ENCODE data around the gene SART1.
A peak's percentile ranks its signal among the peaks of the same experiment; 100 is the strongest.
"Not testable (repeated sequence)": the region's sequence is repeated elsewhere in the genome, so short reads cannot be mapped to it uniquely, and the experiment has no call there.

The SART1 gene

DNA sequence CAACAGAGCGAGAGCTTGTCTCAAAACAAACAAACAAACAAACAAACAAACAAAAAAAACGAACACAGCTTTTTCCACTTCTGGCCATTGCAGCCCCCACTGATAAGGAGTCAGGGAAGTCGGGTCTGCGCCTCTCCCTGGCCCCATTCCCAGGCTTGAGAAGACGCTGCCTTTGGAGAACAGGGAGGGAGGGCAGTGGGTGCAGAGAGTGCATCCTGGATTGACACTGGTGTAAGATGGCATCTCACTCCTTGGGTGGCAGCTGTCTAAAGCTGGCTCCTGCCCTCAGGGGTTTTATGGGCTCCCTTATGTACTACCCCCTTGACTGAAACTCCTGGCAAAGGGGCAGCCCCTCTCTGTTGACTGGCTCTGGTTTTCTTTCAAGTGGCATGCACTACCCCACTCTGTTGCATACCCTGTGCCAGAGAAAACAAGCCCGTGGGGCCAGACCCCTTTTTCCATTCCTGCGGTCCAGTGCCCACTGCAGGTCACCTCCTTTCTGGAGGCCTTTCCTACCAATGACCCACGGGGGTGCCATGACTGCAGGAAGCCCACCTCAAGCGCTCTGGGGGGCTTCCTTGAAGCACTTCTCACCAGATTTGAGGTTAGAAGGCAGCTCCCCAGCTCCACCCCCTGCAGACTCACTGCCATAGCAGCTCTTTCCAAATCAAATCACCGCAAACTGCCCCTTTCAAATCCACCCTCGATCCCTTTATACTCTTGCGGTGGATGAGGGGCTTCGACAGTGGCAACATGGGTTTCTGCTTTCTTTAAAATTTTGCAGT lies 29.6 kb upstream of the SART1 start:
- H3K4me3 ChIP-seq (ENCODE audit: low read depth, low read length) = no peak overlapping the region

DNA sequence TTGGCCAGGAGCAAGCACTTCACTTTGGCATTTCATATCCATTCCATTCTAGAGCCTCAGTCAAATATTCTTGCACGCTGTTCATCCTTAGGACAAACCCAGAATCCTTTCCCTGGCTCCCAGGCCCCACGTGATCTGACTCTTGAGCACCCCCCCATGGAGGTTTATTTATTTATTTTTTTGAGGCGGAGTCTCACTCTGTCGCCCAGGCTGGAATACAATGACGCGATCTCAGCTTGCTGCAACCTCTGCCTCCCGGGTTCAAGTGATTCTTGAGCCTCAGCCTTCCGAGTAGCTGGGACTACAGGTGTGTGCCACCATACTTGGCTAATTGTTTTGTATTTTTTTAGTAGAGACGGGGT lies 29.0 kb upstream of the SART1 start:
- no peak overlapping the region for H3K4me3 ChIP-seq (ENCODE audit: low read depth, low read length)

DNA sequence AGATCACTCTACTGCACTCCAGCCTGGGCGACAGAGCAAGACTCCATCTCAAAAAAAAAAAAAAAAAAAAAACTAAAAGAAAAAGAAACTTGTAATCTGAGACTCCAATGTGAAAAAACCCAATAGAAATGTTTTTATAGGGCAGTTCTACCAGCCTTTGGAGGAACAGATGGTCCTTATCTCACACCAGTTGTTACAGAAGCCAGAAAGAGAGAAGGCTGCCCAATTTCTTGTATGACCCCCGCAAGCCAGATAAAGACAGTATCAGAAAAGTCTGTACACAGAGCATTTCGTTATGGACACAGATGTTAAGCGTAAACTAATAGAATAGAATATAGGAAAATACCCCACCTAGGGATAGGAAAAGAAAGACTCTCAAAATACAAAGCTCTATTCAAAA lies 27.5 kb upstream of the SART1 start:
- H3K4me3 ChIP-seq (ENCODE audit: low read depth, low read length) = no peak overlapping the region

DNA sequence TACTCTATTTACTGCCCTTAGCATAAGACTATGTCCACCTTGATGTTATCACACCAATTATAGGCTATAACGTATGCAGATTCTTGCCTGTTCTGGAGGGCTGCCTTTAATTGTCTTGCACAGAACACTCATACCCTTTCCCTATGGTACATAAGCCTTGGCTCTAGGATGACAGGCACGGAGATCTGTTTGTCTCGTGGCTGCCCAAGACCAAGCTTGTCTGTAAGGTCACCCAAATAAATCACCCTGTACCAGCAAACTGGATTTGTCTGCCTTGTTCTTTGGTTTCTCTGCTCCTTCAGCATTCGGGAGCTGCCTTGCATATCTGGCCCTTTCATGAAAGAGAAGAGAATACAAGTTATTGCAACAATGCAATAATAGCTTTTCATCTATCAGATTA lies 23.8 kb upstream of the SART1 start:
- no peak overlapping the region for H3K4me3 ChIP-seq (ENCODE audit: low read depth, low read length)

DNA sequence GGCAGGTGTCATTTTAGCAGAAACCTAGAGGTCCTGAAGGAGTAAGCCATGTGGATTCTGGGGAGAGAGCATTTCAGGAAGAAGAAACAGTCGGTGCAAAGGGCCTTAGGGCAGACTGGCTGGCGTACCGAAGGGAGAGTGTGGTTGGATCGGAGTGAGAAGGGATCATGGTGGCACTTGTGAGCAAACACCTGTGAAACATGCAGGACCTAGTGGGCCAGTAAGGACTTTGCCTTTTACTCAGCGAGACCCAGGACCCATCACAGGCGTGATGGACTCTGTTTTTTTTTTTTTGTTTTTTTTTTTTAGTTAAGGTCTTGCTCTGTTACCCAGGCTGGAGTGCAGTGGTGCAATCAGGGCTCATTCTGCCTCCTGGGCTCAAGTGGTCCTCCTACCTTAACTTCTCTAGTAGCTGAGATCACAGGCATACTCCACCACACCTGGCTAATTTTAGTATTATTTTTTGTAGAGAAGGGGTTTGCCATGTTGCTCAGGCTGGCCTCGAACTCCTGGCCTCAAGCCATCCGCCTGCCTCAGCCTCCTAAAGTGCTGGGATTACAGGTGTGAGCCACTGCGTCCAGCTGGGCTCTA lies 19.7 kb upstream of the SART1 start:
- H3K4me3 ChIP-seq (ENCODE audit: low read depth, low read length) = no peak overlapping the region

DNA sequence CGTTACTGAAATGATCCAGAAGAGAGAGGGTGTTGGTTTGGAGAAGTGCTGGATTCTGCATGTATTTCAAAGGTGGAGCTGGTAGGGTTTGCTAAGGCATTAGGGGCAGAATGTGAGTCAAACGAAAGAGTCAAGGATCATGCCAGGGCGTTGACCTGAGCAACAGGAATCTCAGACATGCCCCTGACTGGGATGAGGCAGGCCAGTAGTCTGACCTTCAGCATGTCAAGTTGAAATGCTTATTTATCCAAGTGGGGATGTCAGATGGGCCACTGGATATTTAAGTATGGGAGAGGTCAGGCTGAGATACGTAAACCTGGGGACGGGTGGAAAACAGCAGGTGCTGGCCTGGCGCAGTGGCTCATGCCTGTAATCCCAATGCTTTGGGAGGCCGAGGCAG lies 19.0 kb upstream of the SART1 start:
- H3K4me3 ChIP-seq (ENCODE audit: low read depth, low read length) = no peak overlapping the region

DNA sequence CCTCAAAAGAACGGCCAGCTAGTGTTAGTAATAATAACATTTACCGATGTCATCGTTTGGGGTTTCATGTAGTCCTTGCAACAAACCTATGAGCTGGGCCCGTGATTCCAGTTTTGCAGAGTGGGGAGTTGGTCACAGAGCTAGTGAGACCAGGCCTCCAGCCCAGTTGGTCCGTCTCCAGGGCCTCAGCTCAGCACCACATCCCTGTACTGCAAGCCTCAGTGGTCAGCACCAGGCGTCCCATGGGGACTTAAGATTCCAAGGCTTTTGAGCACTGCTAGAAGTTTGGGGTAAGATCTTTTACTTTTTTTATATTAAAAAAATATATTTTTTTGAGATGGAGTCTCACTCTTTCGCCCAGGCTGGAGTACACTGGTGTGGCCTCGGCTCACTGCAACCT lies 17.3 kb upstream of the SART1 start:
- H3K4me3 ChIP-seq (ENCODE audit: low read depth, low read length) = no peak overlapping the region

DNA sequence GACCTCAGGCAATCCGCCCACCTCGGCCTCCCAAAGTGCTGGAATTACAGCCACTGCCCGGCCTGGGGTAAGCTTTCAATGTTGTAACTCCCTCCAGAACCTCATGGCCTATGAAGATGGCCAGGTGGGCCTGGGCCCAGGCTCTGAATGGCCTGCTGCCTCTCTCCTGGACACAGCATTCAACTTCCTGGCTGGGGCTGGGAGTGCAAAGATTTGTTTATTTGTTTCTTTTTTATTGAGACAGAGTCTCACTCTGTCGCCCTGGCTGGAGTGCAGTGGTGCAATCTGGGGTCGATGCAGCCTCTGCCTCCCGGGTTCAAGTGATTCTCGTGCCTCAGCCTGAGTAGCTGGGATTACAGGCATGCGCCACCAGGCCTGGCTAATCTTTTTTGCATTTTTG lies 16.8 kb upstream of the SART1 start:
- no peak overlapping the region for H3K4me3 ChIP-seq (ENCODE audit: low read depth, low read length)

DNA sequence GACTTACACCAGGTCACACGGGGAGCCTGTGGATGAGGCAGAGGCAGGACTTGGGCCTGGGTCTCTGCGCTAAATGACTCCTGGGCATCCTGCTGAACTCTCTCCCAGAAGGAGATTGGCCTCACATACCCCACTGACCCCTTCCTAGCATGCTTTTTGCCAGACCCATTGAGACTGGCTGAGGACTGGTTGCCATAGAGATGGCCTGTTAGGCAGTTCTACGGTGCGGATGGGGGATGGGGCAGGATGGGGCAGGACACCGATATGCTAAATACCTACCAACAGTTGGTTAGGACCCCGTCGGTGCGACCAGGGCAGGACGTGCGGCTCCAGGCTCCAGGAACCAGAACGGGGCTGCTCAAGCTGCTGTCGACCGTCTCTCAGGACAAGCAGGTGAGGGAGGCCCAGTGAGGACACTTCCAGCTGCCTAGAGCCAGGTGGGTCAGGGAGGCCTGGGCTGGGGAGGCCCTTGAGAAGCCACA lies 16.1 kb upstream of the SART1 start, which contains the start of gene TSGA10IP:
Gene TSGA10IP (plus strand): TSS at position 51 of the 482 bp plus-strand sequence. CDS start 196 bp downstream, at position 247.
- no peak within 1 kb of the TSS for H3K4me3 ChIP-seq (ENCODE audit: low read depth, low read length)

DNA sequence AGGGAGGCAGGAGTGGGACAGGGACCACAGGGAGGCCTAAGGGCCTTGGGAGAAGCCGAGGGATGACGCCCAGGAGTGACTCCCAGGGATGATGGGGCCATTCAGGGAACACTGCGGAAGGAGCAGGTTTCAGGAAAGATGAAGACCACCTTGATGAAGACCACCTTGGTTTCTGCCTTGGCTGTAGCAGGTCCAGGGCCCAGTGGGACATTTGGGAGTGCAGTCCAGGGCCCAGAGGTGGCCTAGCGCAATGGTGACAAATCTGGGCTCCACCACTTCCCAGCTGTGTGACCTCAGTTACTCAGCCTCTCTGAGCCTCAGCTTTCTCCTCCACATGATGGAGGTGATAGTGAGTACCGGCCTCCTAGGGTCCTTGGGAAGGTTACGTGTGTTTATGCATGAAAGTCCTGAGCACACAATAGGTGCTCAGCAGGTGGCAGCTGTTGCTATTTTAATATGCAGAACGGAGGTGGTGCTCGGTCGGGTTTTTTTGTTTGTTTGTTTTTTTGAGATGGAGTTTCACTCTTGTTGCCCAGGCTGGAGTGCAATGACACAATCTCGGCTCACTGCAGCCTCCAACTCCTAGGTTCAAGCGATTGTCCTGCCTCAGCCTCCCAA lies 15.5 kb upstream of the SART1 start:
- no peak overlapping the region for H3K4me3 ChIP-seq (ENCODE audit: low read depth, low read length)

DNA sequence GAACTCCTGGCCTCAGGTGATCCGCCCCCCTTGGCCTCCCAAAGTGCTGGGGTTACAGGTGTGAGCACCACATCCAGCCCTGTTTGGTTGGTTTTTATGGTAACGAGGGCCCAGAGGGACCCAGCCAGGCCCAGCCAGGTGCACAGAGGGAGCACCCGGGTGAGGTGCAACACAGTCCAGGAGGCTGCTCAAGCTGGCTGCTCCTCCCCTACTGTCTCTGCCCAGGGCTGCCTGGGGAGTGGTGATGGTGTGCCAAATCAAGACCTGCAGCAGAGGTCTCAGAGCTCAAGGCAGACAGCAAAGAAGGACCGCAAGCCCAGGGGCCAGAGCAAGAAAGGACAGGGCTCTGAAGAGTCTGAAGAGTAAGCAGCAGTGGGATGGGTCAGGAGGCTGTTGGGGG lies 14.9 kb upstream of the SART1 start:
- H3K4me3 ChIP-seq (ENCODE audit: low read depth, low read length) = no peak overlapping the region

DNA sequence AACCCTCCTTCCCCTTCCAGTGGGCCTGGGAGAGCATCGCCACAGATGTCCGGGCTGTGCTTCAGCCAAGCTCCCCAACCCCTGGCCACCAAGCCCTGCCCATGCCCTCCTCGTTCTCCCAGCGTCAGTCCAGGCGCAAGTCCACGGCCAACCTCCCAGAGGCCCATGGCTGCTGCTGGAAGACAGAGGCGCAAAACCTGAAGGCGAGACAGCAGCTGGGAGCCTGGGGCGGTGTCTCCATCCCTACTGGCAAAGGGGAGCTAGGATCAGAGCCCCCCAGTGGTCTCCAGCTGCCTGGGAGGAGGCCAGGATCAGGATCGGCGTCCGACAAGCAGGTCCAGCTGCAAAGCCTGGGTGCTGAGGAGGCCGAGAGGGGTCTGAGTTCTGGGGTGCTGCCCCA lies 14.4 kb upstream of the SART1 start:
- no peak overlapping the region for H3K4me3 ChIP-seq (ENCODE audit: low read depth, low read length)

DNA sequence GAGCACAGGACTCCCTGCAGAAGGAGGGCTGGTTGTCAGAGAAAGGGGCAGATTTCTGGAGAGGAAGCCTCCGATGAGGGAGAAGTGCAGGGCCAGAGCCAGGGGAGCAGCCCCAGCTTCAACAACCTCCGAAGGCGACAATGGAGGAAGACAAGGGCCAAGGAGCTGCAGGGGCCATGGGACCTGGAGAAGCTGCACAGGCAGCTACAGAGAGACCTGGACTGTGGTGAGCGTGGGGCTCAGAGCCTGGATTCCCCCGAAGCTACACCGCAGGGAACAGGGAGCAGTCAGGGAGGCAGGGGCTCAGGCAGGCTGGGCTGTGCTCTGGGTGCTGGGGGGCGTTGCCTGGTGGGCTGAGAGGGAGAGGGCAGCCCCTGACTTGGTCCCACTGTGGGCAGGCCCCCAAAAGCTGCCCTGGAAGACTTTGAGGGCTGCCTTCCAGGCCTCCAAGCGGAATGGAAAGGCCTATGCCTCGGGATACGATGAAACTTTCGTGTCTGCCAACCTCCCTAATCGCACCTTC lies 13.9 kb upstream of the SART1 start:
- no peak overlapping the region for H3K4me3 ChIP-seq (ENCODE audit: low read depth, low read length)

DNA sequence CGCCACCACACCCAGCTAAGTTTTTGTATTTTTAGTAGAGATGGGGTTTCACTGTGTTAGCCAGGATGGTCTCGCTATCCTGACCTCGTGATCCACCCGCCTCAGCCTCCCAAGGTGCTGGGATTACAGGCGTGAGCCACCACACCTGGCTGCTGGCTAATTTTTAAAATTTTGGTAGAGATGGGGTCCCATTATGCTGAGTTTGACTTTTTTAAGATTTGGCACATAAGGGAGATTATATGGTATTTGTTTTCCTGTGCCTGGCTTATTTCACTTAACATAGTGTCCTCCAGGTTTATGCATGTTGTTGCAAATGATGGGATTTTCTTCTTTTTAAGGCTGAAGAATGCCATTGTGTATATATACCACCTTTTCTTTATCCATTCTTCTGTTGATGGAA lies 10.8 kb upstream of the SART1 start:
- not testable (repeated sequence) for H3K4me3 ChIP-seq (ENCODE audit: low read depth, low read length)

DNA sequence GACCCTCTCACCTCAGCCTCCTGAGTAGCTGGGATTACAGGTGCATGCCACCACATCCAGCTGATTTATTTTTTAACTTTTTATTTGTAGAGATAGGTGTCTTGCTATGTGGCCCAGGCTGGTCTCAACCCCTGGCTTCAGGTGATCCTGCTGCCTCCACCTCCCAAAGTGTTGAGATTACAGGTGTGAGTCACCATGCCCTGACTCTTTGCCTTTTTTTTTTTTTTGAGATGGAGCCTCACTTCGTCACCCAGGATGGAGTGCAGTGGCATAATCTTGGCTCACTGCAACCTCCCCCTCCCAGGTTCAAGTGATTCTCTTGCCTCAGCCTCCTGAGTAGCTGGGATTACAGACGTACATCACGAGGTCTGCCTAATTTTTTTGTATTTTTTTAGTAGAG lies 9.9 kb upstream of the SART1 start:
- H3K4me3 ChIP-seq (ENCODE audit: low read depth, low read length) = not testable (repeated sequence)

DNA sequence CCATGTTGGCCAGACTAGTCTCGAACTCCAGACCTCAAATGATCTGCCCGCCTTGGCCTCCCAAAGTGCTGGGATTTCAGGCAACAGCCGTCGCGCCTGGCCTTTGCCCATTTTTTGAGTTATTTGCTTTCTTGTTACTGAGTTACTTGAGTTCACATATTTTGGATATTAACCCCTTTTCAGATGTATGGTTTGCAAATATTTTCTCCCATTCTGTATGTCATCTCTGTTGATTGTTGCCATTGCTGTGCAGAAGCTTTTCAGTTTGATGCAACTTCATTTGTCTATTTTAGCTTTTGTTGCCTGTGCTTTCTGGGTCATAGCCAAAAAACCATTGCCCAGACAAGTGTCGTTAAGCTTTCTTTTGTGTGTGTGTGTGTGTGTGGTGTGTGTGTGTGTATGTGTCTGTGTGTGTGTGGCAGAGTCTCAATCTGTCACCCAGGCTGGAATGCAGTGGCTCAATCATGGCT lies 9.4 kb upstream of the SART1 start:
- no peak overlapping the region for H3K4me3 ChIP-seq (ENCODE audit: low read depth, low read length)

DNA sequence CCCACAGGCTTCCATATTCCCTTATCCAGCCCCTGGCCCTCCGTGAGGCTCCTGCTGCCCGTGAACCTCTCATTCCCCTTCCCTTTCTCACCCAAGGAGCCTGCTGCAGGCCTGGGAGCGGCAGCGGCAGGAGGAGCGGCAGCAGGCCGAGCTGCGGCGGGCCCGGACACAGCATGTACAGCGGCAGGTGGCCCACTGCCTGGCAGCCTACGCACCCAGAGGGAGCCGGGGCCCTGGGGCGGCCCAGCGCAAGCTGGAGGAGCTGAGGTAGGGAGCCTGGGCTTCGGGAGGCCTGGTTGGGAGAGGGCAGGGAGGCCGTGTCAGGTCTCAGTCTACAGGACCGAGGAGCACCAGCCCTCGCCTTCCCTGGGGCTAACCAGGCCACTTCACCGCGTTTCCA lies 8.1 kb upstream of the SART1 start:
- H3K4me3 ChIP-seq (ENCODE audit: low read depth, low read length) = no peak overlapping the region

DNA sequence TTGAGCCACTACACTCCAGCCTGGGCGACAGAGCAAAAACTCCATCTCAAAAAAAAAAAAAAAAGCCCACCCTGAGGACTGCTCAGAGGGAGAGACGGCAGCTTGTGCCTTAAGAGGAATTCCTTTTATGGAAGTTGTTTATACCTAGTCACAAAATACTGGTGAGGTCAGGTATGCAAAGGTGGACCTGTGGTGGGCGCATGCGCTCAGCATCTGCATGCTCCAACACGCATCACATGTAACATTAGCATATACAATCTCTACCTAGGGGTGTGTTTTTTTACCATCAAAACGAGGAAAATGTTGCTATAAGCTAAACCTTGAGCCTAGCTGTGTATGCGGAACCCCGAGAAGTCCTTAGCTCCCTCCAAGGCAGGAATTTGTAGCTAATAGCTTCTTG lies 6.8 kb upstream of the SART1 start:
- no peak overlapping the region for H3K4me3 ChIP-seq (ENCODE audit: low read depth, low read length)

DNA sequence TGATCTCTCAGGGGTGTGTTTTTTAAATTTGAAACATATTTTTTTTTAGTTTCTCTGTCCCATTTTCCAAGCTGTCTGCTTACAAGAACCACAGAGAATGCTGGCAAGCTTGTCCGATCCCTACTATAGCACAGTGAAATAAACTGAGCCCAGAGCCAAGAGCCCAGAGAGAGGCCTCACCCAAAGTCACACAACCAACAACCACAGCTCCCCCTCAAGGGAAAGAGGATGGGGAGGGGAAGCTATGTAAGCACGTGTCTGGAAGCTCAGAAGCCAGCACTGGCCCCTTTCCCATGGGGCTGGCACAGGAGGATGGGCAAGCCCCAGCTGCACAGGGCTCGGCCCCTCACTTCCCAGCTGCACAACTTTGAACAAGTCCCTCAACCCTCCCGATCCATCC lies 3.2 kb upstream of the SART1 start:
- H3K4me3 ChIP-seq (ENCODE audit: low read depth, low read length) = no peak overlapping the region

DNA sequence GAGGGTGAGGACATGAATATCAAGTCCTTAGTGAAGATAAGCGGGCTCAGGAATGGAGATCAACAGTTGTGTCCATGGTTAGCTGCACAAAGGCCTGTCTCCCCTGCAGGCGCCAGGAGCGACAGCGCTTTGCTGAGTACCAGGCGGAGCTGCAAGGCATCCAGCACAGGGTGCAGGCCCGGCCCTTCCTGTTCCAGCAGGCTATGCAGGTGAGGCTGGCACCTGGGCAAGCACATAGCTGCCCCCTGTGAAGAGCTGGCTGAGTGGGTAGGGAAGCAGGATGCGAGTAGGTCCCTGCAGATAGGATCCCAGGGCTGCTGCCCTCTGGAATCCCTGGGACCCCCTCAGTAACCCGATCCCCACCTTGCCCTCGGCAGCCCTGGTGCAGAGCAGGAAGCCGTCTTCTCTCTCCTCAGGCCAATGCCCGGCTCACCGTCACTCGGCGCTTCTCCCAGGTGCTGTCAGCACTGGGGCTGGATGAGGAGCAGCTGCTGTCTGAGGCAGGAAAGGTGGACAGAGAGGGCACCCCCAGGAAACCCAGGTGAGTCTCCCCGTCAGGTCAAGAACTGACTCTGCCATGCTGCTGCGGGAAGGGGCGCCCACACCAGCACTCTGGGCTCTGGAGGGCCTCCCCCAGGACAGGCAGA lies 2.6 kb upstream of the SART1 start:
- no peak overlapping the region for H3K4me3 ChIP-seq (ENCODE audit: low read depth, low read length)

DNA sequence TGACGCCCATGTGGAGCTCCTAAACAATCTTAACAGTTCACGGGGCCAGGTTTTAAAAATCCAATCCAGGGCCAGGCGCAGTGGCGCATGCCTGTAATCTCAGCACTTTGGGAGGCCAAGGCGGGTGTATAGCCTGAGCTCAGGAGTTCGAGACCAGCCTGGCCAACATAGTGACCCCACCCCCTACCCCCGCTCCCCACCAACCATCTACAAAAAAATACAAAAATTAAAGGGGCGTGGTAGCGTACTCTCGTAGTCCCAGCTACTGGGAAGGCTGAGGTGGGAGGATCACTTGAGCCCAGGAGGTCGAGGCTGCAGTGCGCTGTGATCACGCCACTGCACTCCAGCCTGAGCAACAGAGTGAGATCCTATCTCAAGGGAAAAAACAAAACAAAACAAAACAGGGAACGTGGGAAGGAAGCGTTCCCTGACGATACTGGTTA lies 689 bp upstream of the SART1 start:
- peak overlapping the region; percentile 87 for H3K4me3 ChIP-seq (ENCODE audit: low read depth, low read length)

All from iPS-11a (cell line).